Omental fat pad (tissue), 4 donors: ENCODE results near the gene BET1L. TPM values are rescaled to one million over a fixed set of nuclear protein-coding genes. Genes with fewer than 3 reads are reported as not detected.
"Not testable (repeated sequence)": the region's sequence is repeated elsewhere in the genome, so short reads cannot be mapped to it uniquely, and the experiment has no call there.

Experiments used
- ATAC-seq: fragments of 150-250 bp; one replicate; pipeline ENCODE4 v1.9.1; 2016; ENCODE audit warnings: mild to moderate bottlenecking, moderate library complexity; ENCODE audit not compliant: low FRiP score
- DNase-seq: peaks from one replicate; pipeline ENCODE4 v3.0.0-alpha.2; 2019; ENCODE audit warnings: low spot score
- small RNA-seq: library from RNA; depleted of rRNA; stranded (forward); fragments of <200 nt; gene quantifications from one replicate; pipeline ENCODE3, GENCODE V24; 2016
- total RNA-seq, 4 donors: library from RNA; depleted of rRNA; stranded (reverse); fragments of >200 nt; gene quantifications; one replicate each; pipeline ENCODE4 v1.1.0, GENCODE V29; 2016

BET1L gene
- total RNA-seq, 4 donors from 2014 or later, result 18.4 to 29.1 (median 26.8) TPM

DNA sequence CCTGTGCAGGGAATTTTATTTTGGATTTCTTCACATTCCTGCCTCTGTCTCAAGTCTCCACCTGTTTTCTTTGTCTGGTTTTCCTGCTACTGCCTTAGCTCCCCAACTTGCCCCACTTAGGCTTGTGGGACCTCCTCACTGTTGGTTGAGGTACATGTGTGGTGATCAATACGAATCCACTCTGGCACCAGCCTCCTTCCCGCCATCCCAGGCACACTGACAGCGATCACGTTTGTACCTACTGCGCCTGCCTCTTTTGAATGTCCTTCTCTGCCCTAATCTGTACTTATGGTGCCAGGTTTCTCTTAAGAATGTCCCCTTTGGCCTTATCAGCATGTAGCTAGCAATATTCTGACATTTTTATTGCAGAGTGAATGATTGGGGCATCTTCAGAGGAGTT lies 16.7 kb downstream of the BET1L start:
- not testable (repeated sequence) for DNase-seq, ATAC-seq

DNA sequence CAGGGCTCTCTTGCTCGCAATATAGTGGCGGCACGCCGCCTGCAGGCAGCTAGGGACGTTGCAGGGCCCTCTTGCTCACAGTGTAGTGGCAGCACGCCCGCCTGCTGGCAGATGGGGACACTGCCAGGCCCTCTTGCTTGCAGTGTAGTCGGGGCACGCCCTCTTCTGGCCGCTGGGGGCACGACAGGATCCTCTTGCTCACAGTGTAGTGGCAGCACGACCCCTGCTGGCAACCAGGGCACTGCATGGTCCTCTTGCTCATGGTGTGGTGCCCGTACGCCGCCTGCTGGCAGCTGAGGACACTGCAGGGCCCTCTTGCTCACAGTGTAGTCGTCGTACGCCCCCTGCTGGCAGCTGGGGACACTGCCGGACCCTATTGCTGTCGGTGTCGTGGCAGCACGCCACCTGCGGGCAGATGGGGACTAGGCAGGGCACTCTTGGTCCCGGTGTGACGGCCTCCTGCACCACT lies 17.3 kb downstream of the BET1L start:
- ATAC-seq (peak; percentile 62), DNase-seq (peak; percentile 18)

DNA sequence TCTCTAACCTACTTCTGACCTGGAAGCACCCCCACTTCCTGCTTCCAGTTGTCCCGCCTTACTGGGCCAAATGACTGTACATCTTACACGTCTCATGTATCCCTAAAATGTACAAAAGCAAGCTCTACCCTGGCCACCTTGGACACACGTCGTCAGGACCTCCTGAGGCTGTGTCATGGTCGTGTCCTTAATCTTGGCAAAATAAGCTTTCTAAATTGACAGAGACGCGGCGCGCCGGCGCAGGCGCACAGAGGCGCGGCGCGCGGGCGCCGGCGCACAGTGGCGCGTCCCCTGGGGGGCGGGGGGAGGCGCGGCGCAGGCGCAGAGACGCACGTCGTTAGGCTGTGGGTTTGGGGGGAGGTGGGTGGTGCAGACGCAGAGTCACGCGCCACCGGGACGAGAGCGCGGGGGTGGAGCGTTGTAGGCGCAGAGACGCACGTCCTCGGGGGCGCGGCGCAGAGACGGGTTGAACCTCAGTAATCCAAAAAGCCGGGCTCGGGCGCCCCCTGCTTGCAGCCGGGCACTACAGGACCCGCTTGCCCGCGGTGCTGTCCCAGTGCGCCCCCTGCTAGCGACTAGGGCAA lies 17.9 kb downstream of the BET1L start:
- peak; percentile 34 for ATAC-seq
- DNase-seq, result not testable (repeated sequence)

DNA sequence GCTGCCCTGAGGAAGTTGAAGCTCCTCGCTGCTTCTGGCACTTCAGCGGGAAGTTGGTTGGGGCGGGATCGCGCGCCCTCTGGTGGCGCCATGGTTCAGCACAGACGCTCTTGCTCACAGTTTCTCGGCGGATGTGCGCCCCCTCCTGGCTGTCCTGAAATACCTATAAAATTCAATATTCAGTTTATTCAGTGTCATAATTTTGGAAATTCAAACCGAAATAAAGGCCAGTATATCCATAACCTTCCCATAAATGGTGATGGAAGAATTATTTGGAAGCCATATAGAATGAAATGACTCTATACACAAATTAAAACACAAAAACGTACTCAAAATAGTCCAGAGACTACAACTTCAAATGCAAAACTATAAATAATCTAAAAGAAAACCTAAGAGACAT lies 27.0 kb downstream of the BET1L start:
- DNase-seq, ATAC-seq: not testable (repeated sequence)

Small RNAs within 50 kb of the gene (small RNA-seq; reads per million reads assigned to genes)
- gene RNU6-447P, result not detected

Other genes starting within 250 kb of the BET1L start
- not detected for gene SCGB1C1, start 14.3 kb downstream of the BET1L start, total RNA-seq
- 100 to 1,000 TPM in 1 of 4 donors, 10 to 100 TPM in 3; 60.6 to 104 (median 77.6) TPM for gene RIC8A, start 309 bp upstream of the BET1L start, total RNA-seq
- 10 to 100 TPM in 3 of 4 donors, 1 to 10 TPM in 1; 6.8 to 19.2 (median 12.2) TPM for gene SIRT3, start 28.9 kb upstream of the BET1L start, total RNA-seq
- gene PSMD13, start 29.6 kb upstream of the BET1L start, total RNA-seq, result 100 to 1,000 TPM in 1 of 4 donors, 10 to 100 TPM in 3; 69.6 to 124 (median 78.2) TPM
- gene NLRP6, start 71.0 kb upstream of the BET1L start, total RNA-seq, result 10 to 100 TPM in 1 of 4 donors, 1 to 10 TPM in 2, under 1 TPM in 1; 0.84 to 11.8 (median 3.8) TPM
- 10 to 100 TPM; 10.9 to 53.6 (median 19.8) TPM for gene PGGHG, start 81.7 kb upstream of the BET1L start, total RNA-seq
- not detected for gene IFITM5, start 92.1 kb upstream of the BET1L start, total RNA-seq
- gene IFITM2, start 100.4 kb upstream of the BET1L start, total RNA-seq, result 100 to 1,000 TPM; 266 to 442 (median 382) TPM
- 100 to 1,000 TPM; 224 to 389 (median 247) TPM for gene IFITM1, start 106.6 kb upstream of the BET1L start, total RNA-seq
- 100 to 1,000 TPM; 340 to 466 (median 398) TPM for gene IFITM3, start 113.5 kb upstream of the BET1L start, total RNA-seq
- gene B4GALNT4, start 162.1 kb upstream of the BET1L start, total RNA-seq, result 1 to 10 TPM; 1.4 to 4.1 (median 2.5) TPM
- under 1 TPM in 3 of 4 donors, not detected in 1; 0.09 to 0.96 (median 0.95) TPM for gene PKP3, start 186.8 kb upstream of the BET1L start, total RNA-seq
- 10 to 100 TPM; 17.6 to 42.1 (median 31.0) TPM for gene SIGIRR, start 207.6 kb upstream of the BET1L start, total RNA-seq
- gene ANO9, start 234.6 kb upstream of the BET1L start, total RNA-seq, result 1 to 10 TPM in 3 of 4 donors, under 1 TPM in 1; 0.79 to 3.6 (median 3.1) TPM
- gene PTDSS2, start 242.9 kb upstream of the BET1L start, total RNA-seq, result 10 to 100 TPM; 33.0 to 45.2 (median 39.0) TPM